C4-2B (cell line): ENCODE measurements around the gene PCDHGA3.

Experiments used
- ZFX ChIP-seq: fragments of 450-650 bp; IDR thresholded peaks from 2 replicates; pipeline ENCODE4 v1.6.1; 2017
- TF ChIP-seq, protein P1 (sequence below): fragments of 450-650 bp; conservative IDR thresholded peaks from 2 replicates; pipeline ENCODE4 v1.5.1; 2017; ENCODE audit warnings: mild to moderate bottlenecking

DNA sequence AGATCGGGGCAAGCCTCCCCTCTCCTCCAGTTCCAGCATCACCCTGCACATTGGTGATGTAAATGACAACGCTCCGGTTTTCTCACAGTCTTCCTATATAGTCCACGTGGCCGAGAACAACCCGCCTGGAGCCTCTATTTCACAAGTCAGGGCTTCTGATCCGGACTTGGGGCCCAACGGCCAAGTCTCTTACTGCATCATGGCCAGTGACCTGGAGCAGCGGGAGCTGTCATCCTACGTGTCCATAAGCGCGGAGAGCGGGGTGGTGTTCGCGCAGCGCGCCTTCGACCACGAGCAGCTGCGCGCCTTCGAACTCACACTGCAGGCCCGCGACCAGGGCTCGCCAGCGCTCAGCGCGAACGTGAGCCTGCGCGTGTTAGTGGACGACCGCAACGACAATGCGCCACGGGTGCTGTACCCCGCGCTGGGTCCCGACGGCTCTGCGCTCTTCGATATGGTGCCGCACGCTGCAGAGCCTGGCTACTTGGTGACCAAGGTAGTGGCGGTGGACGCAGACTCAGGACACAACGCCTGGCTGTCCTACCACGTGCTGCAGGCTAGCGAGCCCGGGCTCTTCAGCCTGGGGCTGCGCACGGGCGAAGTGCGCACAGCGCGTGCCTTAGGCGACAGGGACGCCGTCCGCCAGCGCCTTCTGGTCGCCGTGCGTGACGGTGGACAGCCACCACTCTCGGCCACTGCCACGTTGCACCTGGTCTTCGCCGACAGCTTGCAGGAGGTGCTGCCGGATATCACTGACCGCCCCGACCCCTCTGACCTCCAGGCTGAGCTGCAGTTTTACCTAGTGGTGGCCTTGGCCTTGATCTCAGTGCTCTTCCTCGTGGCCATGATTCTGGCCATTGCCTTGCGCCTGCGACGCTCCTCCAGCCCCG is 45.8 kb downstream of the PCDHGA3 start:
- TF ChIP-seq, protein P1, sequence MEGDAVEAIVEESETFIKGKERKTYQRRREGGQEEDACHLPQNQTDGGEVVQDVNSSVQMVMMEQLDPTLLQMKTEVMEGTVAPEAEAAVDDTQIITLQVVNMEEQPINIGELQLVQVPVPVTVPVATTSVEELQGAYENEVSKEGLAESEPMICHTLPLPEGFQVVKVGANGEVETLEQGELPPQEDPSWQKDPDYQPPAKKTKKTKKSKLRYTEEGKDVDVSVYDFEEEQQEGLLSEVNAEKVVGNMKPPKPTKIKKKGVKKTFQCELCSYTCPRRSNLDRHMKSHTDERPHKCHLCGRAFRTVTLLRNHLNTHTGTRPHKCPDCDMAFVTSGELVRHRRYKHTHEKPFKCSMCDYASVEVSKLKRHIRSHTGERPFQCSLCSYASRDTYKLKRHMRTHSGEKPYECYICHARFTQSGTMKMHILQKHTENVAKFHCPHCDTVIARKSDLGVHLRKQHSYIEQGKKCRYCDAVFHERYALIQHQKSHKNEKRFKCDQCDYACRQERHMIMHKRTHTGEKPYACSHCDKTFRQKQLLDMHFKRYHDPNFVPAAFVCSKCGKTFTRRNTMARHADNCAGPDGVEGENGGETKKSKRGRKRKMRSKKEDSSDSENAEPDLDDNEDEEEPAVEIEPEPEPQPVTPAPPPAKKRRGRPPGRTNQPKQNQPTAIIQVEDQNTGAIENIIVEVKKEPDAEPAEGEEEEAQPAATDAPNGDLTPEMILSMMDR, result no peak
- no peak for TF ChIP-seq ZFX
